ENCODE data around the gene LIMS1.

DNA sequence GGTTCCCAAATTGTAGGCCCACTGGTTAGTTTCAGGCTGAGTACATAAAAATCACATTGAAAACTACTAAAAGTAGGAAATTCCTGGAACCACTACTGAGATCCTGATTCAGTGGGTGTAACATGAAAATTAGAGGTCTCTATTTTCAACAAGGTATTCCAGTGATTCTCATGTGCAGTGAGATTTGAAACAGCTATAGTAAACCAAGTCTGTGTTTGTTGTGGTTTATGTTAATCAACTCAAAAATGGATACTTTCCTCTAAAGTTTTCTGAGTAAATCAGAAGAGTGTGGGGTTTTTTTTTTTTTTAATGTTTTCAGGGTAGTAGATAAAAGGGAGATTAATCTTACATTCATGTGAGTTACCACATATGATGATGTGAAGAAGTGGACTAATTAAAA is 42.4 kb upstream of the LIMS1 start:
- TF ChIP-seq POLR2A (IDR thresholded peaks at IDR 0.05): no peak
- no peak for TF ChIP-seq CTCF (IDR thresholded peaks at IDR 0.05)
